HG03378 (cell line): ENCODE measurements around the gene SYT14.
"Not testable (repeated sequence)": the region's sequence is repeated elsewhere in the genome, so short reads cannot be mapped to it uniquely, and the experiment has no call there.

Experiments
- ATAC-seq: cut with Tn5 transposase; IDR thresholded peaks from one replicate; pipeline ENCODE4 v1.9.1; 2021; ENCODE audit warnings: mild to moderate bottlenecking, moderate library complexity; ENCODE audit not compliant: unreplicated experiment

The SYT14 gene

DNA sequence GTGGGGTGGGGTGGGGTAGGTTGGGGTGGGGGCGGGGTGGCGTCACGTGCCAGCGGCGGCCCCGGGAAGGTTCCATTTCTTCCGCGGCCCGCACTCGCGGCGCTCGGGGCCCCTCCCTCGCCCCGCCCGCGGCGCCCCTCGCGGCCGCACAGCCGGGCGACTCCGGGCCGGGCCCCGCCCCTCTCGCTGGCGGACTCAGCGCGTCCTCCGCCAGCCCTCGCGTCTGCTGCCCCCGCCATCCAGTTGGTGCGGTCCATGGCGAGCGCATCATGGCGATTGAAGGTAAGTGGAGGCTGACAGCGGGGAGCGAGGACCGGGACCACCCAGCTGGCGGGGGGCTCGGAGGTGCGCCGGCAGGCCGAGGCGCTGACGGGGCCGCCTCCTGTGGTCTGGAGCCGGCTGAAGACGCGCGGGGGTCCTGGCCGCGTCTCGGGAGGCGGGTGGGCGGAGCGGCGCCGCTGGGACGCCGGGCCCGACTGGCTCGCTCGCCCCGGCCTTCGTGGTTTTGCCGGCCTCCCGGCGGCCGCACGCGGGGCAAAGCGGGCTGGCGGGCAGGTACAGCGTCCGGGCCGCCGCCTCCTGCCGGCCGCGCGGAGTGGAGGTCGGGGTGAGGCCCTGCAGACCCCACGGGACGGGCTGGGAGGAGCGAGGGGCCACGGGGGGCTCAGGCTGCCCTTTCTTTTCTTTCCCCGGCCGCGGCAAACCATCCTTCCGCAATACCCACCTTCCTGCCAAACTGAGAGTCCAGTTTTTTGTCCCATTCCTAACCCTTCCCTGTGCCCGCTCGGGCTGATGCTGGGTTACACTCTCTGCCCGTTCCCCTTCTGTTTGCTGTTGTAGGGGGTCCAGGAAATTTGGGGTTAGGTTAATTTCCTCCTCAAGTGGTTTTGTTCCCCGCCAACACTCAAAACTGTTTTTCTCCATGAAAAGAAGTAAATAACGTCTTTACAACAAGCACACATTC, at the start of gene SYT14:
Gene SYT14 (plus strand): TSS at position 222 of the 964 bp plus-strand sequence. CDS start 48 bp downstream, at position 270.
- no peak for ATAC-seq

DNA sequence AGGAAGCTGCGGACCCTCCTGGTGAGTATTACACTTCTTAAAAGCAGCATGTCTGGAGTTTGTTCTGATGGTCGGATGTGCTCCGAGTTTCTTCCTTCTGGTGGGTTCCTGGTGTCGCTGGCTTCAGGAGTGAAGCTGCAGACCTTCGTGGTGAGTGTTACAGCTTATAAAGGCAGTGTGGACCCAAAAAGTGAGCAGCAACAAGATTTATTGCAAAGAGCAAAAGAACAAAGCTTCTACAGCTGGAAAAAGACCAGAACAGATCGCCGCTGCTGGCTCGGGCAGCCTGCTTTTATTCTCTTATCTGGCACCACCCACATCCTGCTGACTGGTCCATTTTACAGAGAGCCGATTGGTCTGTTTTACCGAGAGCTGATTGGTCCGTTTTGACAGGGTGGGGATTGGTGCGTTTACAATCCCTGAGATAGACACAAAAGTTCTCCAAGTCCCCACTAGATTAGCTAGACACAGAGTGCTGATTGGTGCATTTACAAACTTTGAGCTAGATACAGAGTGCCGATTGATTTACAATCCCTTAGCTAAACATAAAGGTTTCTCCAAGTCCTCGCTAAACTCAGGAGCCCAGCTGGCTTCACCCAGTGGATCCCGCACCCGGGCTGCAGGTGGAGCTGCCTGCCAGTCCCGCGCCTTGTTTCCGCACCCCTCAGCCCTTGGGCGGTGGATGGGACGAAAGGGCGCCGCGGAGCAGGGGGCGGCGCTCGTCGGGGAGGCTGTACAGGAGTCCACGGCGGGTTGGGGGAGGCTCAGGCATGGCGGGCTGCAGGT, 49.5 kb upstream of the SYT14 start:
- not testable (repeated sequence) for ATAC-seq

DNA sequence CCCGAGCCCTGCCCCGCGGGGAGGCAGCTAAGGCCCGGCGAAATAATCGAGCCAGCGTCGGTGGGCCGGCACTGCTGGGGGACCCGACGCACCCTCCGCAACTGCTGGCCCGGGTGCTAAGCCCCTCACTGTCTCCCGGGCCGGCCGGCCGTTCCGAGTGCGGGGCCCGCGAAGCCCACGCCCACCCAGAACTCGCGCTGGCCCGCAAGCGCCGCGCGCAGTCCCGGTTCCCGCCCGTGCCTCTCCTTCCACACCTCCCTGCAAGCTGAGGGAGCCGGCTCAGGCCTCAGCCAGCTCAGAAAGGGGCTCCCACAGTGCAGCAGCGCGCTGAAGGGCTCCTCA, 49.0 kb upstream of the SYT14 start:
- no peak for ATAC-seq

DNA sequence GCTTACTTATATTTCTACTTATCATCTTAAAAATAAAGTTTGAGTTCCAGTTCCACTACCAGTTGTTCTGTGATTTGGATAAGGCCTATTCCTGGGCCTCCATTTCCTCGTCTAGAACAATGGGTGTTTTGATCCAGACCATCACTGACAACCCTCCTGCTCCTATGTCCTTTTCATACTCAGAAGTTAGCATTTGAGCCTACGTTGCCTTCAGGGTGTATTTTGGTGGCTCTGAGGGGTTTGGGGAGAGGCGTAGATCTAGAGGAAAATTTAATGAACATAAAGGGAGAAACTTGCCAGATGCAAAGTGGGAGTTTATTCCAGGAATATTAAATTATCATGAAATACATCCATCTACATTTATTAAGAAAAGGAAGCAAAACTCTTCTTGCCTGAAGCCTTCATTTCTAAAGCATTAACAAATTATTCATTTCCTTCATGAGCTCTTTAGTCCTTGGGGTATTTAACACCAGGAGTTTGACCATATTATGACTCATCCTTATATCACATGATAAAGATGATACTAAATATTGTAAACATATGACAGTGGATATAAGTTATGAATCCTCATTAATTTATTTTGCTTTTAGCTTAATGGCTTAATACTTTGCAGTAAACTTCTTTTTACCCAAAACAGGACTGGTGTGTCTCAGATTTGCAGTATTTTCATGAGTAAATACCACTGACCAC, 47.2 kb upstream of the SYT14 start:
- ATAC-seq = no peak

DNA sequence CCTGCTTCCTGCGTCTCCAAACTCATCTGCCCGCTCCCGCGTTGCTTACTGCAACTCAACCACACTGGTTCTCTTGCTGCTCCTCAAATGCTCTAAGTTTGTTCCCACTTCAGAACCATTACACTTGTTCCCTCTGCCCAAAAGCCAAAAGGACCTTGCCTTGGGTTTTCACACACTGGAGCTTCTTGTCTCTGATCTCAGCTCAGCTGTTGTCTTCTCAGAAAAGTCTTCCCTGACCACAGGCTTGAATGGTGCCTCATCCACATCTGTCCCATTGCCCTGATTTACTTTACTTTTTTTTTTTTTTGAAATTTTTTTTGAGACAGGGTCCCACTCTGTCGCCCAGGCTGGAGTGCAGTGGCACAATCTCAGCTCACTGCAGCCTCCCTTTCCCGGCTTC, 44.3 kb upstream of the SYT14 start:
- no peak for ATAC-seq

DNA sequence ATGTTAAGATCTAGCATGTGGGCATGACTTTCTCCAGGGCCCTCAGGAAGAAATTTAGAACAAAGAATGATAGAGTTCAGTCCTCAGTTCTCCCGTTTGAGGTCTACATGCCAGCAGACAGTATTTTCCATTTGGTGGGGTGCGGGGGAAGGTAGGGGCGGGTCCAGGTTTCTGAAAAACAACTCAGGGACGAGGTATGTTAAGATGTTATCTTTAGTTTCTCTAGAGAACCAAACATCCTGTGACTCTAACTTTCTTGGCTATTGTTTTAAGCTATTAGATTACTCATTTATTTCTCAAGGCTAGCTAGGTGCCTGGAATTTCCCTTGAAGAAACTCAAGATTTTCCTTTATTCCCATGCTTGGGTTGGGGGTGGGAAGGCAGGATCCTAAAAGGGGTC, 42.3 kb upstream of the SYT14 start:
- no peak for ATAC-seq

DNA sequence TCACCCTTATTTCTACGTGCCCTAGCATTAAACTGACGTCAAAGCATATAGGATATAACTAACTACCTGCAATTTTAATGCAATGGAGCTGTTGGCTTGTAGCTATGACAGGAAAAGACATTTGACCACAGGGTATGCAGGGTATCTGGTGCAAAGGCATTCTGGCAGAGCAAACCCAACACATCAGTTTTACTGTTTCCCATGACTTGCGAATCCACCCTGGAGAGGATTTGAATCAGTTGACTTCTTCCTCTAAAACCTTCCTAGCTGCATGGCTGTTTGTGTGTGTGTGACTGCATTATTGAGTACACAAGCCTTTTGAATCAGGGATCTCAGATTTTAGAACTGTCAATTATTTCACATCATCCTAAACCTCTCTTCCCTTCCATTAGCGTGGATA, 41.7 kb upstream of the SYT14 start:
- ATAC-seq = no peak

DNA sequence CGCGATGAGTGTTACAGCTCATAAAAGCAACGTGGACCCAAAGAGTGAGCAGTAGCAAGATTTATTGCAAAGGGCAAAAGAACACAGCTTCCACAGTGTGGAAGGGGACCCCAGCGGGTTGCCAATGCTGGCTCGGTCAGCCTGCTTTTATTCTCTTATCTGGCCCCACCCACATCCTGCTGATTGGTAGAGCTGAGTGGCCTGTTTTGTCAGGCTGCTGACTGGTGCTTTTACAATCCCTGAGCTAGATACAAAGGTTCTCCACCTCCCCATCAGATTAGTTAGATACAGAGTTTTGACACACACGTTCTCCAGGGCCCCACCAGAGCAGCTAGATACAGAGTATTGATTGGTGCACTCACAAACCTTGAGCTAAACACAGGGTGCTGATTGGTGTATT, 39.7 kb upstream of the SYT14 start:
- ATAC-seq = not testable (repeated sequence)

DNA sequence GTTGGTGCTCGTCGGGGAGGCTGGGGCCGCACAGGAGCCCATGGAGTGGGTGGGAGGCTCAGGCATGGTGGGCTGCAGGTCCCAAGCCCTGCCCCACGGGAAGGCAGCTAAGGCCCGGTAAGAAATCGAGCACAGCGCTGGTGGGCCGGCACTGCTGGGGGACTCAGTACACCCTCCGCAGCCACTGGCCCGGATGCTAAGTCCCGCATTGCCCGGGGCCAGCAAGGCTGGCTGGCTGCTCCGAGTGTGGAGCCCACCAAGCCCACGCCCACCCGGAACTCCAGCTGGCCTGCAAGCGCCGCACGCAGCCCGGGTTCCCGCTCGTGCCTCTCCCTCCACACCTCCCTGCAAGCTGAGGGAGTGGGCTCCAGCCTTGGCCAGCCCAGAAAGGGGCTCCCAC, 39.2 kb upstream of the SYT14 start:
- not testable (repeated sequence) for ATAC-seq

DNA sequence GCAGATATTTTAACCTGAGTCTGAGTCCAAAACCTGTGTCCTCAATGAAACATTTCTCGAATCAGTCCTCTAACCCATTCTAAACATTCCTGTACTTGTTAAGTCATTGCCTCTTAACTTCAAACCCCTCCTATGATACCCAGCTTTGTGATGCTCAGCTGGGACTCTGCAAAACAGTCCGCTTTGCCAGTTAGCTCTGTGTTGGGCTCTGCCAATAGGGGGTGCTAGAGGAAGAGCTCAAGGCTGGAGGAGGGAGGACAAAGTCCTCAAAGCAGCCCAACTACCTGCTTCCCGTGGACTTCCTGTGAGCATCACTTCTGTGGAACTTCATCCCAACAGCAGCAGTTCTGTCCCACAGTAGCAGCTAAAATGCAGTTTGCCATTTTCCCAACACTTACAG, 38.1 kb upstream of the SYT14 start:
- no peak for ATAC-seq

DNA sequence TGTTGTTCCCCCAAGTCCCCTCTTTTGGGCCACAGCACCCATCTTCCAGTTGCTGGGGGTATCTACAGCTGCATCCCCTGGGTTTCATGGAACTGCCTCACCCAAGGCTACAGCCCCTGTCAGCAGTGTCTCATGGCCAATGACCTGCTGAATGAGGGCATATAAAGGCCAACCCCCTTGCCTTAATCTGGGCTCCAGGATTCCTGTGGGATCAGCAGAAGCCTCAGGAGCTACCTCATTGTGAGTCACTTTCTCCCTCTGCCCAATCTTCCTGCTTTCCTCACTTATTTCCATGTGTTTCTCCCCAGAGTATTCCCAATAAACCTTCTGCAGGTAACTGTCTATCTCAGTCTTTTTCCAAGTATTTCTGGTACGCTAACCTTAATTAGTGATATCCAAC, 37.3 kb upstream of the SYT14 start:
- no peak for ATAC-seq

DNA sequence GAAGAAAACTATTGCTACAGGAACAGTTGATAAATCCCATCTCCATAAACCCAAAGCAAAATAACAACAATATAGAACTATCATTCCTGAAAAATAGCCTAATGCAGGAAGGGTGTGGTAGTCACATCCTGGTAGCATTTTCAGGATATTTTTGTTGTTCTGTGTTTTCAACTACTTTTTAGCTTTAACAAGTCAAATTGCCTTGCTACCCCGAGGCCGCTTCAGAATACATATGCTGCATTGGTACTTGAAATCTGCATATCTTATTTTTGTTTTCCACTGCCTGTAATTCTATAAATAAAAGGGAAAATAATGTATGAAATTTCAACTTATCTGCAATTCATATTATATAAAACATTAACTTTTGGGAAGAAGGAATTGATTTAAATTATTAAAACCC, 36.8 kb upstream of the SYT14 start:
- no peak for ATAC-seq

DNA sequence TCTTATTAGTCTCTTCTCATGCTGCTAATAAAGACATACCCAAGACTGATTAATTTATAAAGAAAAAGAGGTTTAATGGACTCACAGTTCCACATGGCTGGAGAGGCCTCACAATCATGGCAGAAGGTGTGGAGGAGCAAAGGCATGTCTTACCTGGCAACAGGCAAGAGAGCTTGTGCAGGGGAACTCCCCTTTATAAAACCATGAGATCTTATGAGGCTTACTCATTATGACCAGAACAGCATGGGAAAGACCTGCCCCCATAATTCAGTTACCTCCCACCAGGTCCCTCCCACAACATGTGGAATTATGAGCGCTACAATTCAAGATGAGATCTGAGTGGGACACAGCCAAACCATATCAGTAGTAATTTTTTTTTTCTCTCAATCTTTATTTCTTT, 33.2 kb upstream of the SYT14 start:
- not testable (repeated sequence) for ATAC-seq

DNA sequence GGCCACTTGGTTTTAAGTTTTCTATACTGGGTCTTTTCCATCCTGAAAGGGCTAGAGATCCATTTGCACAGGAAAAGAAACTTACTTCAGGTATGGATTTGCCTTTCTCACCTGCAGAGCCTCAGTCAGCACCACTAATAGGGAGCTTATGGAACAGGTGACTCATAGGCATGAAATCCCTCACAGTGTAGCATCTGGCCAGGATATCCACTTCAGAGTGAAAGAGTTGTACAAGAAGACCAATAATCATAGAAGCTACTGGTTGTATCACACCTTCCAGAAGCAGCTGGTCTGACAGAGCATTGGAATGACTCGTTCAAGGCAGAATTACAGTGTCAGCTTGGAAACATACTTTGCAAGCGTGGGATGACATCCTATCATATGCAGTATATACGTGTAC, 26.3 kb upstream of the SYT14 start:
- ATAC-seq = no peak

DNA sequence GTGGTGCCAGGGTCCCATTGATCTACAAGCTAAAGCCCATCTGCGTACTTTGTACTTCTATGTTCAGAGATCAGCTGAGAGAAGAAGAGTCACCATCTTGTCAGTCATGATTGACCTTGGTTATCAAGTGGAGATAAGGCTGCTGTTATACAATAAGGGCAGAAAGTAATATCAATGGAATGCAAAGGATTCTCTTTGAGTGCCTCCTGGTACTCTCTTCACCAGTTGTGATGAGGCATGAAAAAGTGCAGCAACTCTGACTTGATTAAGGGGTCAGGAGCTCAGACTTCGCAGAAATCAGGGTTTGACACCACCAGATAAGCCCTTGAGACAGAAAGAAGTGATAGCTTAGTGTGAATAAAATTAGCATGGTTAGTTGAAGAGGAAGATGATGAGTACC, 25.7 kb upstream of the SYT14 start:
- ATAC-seq = no peak

DNA sequence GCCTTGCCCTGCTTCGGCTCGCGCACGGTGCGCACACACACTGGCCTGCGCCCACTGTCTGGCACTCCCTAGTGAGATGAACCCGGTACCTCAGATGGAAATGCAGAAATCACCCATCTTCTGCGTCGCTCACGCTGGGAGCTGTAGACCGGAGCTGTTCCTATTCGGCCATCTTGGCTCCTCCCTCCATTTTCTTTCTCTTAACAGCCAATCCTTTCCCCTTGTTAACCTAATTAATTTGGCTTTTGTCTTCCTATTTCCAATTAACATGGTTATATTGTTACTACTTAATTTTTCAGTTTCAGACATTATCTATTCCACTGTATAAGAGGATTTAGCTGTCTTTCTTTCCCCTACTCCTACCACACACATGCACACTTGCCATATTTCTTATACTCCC, 18.4 kb upstream of the SYT14 start:
- ATAC-seq = not testable (repeated sequence)

DNA sequence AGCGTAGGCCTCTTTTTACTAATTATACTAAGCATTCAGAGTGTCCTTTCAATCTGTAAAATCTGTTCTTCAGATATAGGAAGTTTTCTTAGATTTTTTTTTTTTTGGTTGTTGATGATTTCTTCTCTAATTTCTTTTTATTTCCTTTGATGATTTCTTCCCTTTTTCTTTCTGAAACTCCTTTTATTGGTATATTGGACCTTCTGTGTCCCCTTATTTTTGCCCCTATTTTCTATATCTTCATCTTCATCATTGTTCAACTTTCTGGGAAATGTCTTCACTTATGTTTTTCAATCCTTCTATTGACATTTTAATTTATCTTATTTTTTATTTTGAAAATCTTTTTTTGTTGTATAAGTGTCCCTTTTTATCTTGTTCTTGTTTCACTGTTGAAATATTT, 17.2 kb upstream of the SYT14 start:
- ATAC-seq = no peak

DNA sequence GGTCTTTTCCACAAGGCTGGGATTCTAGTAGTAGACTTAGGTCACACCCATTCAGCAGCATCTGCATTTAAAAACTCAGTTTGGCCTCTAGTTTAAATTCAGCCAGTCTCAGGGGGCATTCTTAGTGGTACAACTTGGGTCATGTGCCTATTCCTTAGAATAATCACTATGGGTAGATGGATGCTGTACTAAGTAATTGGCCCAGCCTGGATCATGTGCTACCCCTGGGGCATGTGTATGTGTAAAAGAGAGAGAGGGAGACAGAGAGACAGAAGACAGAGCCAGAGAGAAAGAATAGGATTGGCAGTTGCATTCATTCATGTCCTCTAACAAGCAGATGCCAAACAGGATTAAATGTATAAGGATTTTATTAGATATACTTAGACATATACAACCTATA, 13.6 kb upstream of the SYT14 start:
- ATAC-seq = no peak

DNA sequence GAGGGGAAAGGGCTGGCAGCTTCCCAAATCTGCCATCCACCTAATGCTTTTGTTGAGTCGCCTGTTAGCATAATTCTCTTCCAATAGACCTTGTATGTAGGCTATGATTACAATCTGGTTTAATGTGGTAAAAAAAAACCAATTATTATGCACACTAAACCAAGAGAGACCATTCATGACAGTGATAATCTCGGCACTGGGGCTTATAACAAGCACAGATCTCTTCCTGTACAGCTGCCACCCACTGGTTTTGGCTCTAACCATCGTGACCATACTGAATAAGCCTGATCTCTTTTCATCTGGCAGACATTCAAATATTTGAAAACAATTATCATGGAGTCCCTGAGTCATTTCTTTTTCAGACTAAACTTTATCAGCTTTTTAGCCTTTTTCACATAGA, 12.0 kb upstream of the SYT14 start:
- ATAC-seq = no peak

DNA sequence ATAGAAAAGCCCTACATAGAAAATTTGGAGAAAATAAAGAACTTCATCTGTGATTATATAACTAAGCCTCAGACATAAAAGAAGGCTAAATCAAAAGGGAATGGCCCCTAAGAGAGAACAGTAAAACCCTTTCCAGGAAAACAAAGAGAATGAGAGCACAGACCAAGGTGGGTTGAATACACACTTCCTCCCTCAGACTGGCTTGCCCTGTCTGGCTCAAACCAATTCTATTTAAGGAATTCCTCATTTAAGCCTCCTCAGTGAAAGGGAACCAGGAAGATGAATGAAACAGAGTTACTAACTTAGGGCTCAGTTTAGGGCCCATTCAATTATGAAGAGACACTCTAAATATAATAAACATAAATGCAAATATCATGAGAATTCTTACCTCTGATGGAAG, 10.6 kb upstream of the SYT14 start:
- ATAC-seq = no peak

DNA sequence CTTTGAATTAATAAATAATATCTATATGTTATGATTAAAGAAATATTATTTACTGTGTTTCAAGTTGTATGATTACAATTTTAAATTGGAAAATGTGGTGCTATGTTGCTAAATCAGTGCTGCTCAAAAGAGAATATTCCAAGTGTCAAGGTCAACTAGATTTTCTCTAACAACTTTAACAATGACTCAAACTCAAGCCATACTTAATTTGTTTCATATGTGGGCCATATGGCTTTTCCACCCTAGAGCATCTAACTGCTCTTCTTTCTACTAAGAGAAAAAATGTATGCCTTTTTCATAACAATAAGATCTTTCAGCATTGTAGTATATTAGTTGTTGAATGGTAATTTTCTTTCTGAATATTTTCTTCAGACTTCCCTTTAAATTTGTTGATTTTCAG, 8.3 kb upstream of the SYT14 start:
- no peak for ATAC-seq

DNA sequence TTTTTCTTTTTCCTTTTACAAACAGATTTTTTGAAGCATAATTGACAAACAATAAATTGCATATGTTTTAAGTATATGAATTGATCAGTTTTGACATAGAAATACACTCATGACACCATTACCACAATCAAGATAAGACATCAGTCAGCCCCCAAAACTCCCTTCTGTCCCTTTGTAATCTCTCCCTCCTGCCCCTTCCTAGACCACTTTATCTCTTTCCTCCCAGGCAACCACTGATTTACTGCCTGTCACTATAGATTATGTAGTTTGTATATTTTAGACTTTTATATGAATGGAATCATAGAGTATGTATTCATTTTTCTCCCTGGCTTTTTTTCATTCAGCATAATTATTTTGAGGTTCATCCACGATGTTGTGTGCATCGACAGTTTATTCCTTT, 6.9 kb upstream of the SYT14 start:
- ATAC-seq = no peak
